Mesothelial cell of epicardium (in vitro differentiated cells): ENCODE results near the gene TIAM1. TPM values are rescaled to one million over a fixed set of nuclear protein-coding genes. Genes with fewer than 3 reads are reported as not detected.

ENCODE experiments used
- DNase-seq, 2 experiments: peaks; one replicate each; pipeline ENCODE4 v3.0.0; 2021; ENCODE audit warnings: low spot score in 2 of 2; ENCODE audit not compliant: unreplicated experiment in 2 of 2
- H3K27ac Mint-ChIP-seq: 2 replicates; pipeline ENCODE4 v1.8.0; 2021; ENCODE audit warnings: mixed read lengths
- H3K27me3 Mint-ChIP-seq: 2 replicates; pipeline ENCODE4 v1.8.0; 2021; ENCODE audit warnings: low read depth, mixed read lengths
- H3K36me3 Mint-ChIP-seq: 2 replicates; pipeline ENCODE4 v1.8.0; 2021; ENCODE audit warnings: mixed read lengths
- H3K4me1 Mint-ChIP-seq: 2 replicates; pipeline ENCODE4 v1.8.0; 2021; ENCODE audit warnings: mixed read lengths
- H3K4me3 Mint-ChIP-seq: 2 replicates; pipeline ENCODE4 v1.8.0; 2021; ENCODE audit warnings: mild to moderate bottlenecking, moderate library complexity, mixed read lengths
- H3K9me3 Mint-ChIP-seq: 2 replicates; pipeline ENCODE4 v1.8.0; 2021; ENCODE audit warnings: mixed read lengths
- CTCF ChIP-seq: fragments of 200-600 bp; sonication (generic); IDR thresholded peaks from one replicate; pipeline ENCODE4 v1.5.0; 2021; ENCODE audit warnings: antibody characterized with exemption; ENCODE audit not compliant: unreplicated experiment
- total RNA-seq: library from RNA; stranded (reverse); gene quantifications from 3 replicates; pipeline ENCODE4 v1.2.1, GENCODE V29; 2021

TIAM1 gene
- total RNA-seq, 1 donor from 2014 or later: 53.4 TPM

GRCh38 chr21:31099122-31099521, 244.9 kb downstream of the TIAM1 start:
- DNase-seq: no peak
- no peak for TF ChIP-seq CTCF
- peaks cover 6% of the 10 kb centered on the region for H3K27me3 Mint-ChIP-seq
- H3K27ac Mint-ChIP-seq: no peak overlapping the region
- H3K36me3 Mint-ChIP-seq: no peaks in the 10 kb centered on the region
- H3K9me3 Mint-ChIP-seq: peaks cover 6% of the 10 kb centered on the region
- no peaks in the 10 kb centered on the region for H3K4me1 Mint-ChIP-seq
- no peak overlapping the region for H3K4me3 Mint-ChIP-seq

- Mint-ChIP-seq H3K36me3 (no peaks in the 10 kb centered on the region), H3K27me3 (peaks cover 9% of the 10 kb centered on the region), H3K4me3 (no peak overlapping the region), H3K4me1 (no peaks in the 10 kb centered on the region), H3K9me3 (peaks cover 6% of the 10 kb centered on the region), H3K27ac (no peak overlapping the region)
- DNase-seq: peak; percentile 39 to 73
- peak; percentile 80 for TF ChIP-seq CTCF
Measured at GRCh38 chr21:31098576-31099005, 245.5 kb downstream of the TIAM1 start.

GRCh38 chr21:31092832-31093625, 251.0 kb downstream of the TIAM1 start:
- no peak overlapping the region for H3K27ac Mint-ChIP-seq
- no peak for TF ChIP-seq CTCF
- DNase-seq: no peak
- H3K9me3 Mint-ChIP-seq: peaks cover 12% of the 10 kb centered on the region
- H3K36me3 Mint-ChIP-seq: no peaks in the 10 kb centered on the region
- H3K27me3 Mint-ChIP-seq: peaks cover 2% of the 10 kb centered on the region
- no peaks in the 10 kb centered on the region for H3K4me1 Mint-ChIP-seq
- H3K4me3 Mint-ChIP-seq: no peak overlapping the region

DNA sequence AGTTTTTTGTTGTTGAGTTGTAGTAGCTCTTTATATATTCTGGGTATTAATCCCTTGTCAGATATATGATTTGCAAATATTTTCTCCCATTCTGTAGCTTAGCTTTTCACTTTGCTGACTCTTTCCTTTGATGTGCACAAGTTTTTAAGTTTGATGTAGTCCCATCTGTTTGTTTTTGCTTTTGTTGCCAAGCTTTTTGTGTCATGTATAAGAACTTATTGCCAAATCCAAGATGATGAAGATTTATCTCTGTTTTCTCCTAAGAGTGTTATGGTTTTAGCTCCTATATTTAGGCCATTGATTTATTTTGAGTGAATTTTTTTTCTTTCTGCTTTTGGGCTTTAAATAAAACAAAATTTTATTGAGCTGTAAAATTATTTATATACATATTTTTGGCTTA, 253.7 kb downstream of the TIAM1 start:
- Mint-ChIP-seq H3K9me3 (peaks cover 12% of the 10 kb centered on the region), H3K36me3 (no peaks in the 10 kb centered on the region), H3K27me3 (peaks cover 2% of the 10 kb centered on the region), H3K4me3 (no peak overlapping the region), H3K4me1 (no peaks in the 10 kb centered on the region), H3K27ac (no peak overlapping the region)
- no peak for DNase-seq
- no peak for TF ChIP-seq CTCF

DNA sequence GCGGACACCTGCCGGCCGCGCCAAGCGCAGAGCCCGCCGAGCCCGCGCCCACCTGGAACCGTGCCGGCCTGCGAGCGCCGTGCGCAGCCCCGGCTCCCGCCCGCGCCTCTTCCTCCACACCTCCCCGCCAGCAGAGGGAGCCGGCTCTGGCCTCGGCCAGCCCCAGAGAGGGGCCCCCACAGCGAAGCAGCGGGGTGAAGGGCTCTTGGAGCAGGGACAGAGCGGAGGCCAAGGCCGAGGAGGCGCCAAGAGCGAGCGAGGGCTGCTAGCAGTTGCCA, 255.6 kb downstream of the TIAM1 start:
- TF ChIP-seq CTCF: no peak
- DNase-seq: no peak
- Mint-ChIP-seq H3K27ac (no peak overlapping the region), H3K9me3 (peaks cover 5% of the 10 kb centered on the region), H3K4me3 (no peak overlapping the region), H3K27me3 (no peaks in the 10 kb centered on the region), H3K4me1 (no peaks in the 10 kb centered on the region), H3K36me3 (no peaks in the 10 kb centered on the region)
